Right lobe of liver (tissue), 6 donors: ENCODE results near the gene ZNF579. TPM values are rescaled to one million over a fixed set of nuclear protein-coding genes. Genes with fewer than 3 reads are reported as not detected.

Source experiments
- ATAC-seq, 4 donors: fragments of 200-7000 bp; cut with Tn5 transposase; one replicate each; pipeline ENCODE4 v1.9.1; 2020; ENCODE audit warnings: mild to moderate bottlenecking in 4 of 4, moderate library complexity in 4 of 4
- DNase-seq, 3 donors: peaks; one replicate each; pipeline ENCODE4 v3.0.0-alpha.2; 2020
- H3K27ac ChIP-seq, 3 donors: fragments of 200-600 bp; one replicate each; pipeline ENCODE4 v1.8.0; 2022
- H3K27me3 ChIP-seq, 2 donors: fragments of 200-600 bp; one replicate each; pipeline ENCODE4 v1.8.0; 2022
- H3K36me3 ChIP-seq, 4 donors: fragments of 200-600 bp; sonication (generic) in 1 of 4; one replicate each; pipeline versions ENCODE4 v1.5.1 to v1.8.0; 2017 to 2022; ENCODE audit warnings: control low read depth in 1 of 4
- H3K4me1 ChIP-seq, 4 donors: fragments of 200-600 bp; sonication (generic) in 1 of 4; one replicate each; pipeline versions ENCODE4 v1.5.1 to v1.8.0; 2017 to 2022; ENCODE audit warnings: control low read depth in 1 of 4
- H3K4me3 ChIP-seq, 3 donors: fragments of 200-600 bp; one replicate each; pipeline ENCODE4 v1.8.0; 2022
- H3K9me3 ChIP-seq, 4 donors: fragments of 200-600 bp; sonication (generic) in 1 of 4; one replicate each; pipeline versions ENCODE4 v1.5.1 to v1.8.0; 2017 to 2022; ENCODE audit warnings: control low read depth in 1 of 4
- CTCF ChIP-seq, 4 donors: fragments of 200-600 bp in 3 of 4; fragments of 450-650 bp in 1 of 4; IDR thresholded peaks; one replicate each; pipeline versions ENCODE4 v1.5.1 to v1.8.0; 2016 to 2022; ENCODE audit warnings: antibody characterized with exemption in 4 of 4, mild to moderate bottlenecking in 2 of 4
- POLR2A ChIP-seq: fragments of 450-650 bp; IDR thresholded peaks from one replicate; pipeline ENCODE4 v1.6.1; 2017; ENCODE audit warnings: antibody characterized with exemption, mild to moderate bottlenecking
- WGBS: methylation state at CpG from one replicate; pipeline ENCODE4 v1.1.6; 2018; ENCODE audit warnings: low coverage, low lambda C conversion rate; ENCODE audit not compliant: insufficient coverage; ENCODE audit errors: missing lambda C conversion rate; 5-methylcytosine and 5-hydroxymethylcytosine counted together
- intact Hi-C, 2 donors: fragments of 100-400 bp; cut with DNase I; formaldehyde crosslinking; loops; one replicate each; pipeline versions ENCODE4 v1.11.2 to v1.14.1; 2022
- total RNA-seq, 6 experiments: library from RNA; depleted of rRNA in 2 of 6; stranded (reverse); fragments of >200 nt in 2 of 6; fragmentation: NEBNext Ultra II Directional in 3 of 6; extraction: Animal tissue kit (Norgen Biotek cat#: 25700) in 3 of 6; gene quantifications; one replicate each; pipeline versions ENCODE4 v1.1.0 to v1.2.4, GENCODE V29; 2016 to 2023
- donor health status: DM: no; HTN: yes; CAD: no.
- donor health status: DM: no; HTN: no; CAD: no.
- donor health status: DM: no; HTN: no; CAD: no.
- donor health status: DM: no; HTN: yes; CAD: no.
- donor health status: DM: no; HTN: yes; CAD: no.

ZNF579 gene
- total RNA-seq, 6 experiments from 2014 or later, result 1.9 to 4.6 (median 3.6) TPM

GRCh38 chr19:55609326-55609725, 28.7 kb upstream of the ZNF579 start:
- no peak for TF ChIP-seq CTCF (IDR thresholded peaks at IDR 0.05)
- TF ChIP-seq POLR2A, result no peak
- 33% methylated on average over 2 of the region's 5 CpGs for WGBS

GRCh38 chr19:55606817-55607216, 26.2 kb upstream of the ZNF579 start:
- DNase-seq, result no peak
- H3K27me3 ChIP-seq, result no peaks in the 10 kb centered on the region
- ATAC-seq, result no peak
- intact Hi-C loops, result loop anchor here in 1 of 2 donors (5.0 kb wide), 1 partner anchor 90 kb away; no protein-coding TSS in a partner anchor
- H3K4me1 ChIP-seq, result peaks cover 0 to 13% (median 5%) of the 10 kb centered on the region in 4 donors
- H3K36me3 ChIP-seq, result no peaks in the 10 kb centered on the region
- TF ChIP-seq POLR2A (no peak), CTCF (IDR thresholded peaks at IDR 0.05) (no peak)
- 72% methylated on average over 9 of the region's 9 CpGs for WGBS
- peak overlapping the region in 2 of 3 donors; percentile 50 to 77 for H3K4me3 ChIP-seq
- H3K9me3 ChIP-seq, result no peaks in the 10 kb centered on the region
- H3K27ac ChIP-seq, result no peak overlapping the region

More at GRCh38 chr19:55609326-55609725, 28.7 kb upstream of the ZNF579 start:
- DNase-seq (no peak), ATAC-seq (no peak)
- Histone ChIP-seq H3K36me3 (no peaks in the 10 kb centered on the region), H3K27ac (no peak overlapping the region), H3K4me3 (no peak overlapping the region), H3K27me3 (no peaks in the 10 kb centered on the region), H3K4me1 (peaks cover 0 to 11% (median 5%) of the 10 kb centered on the region in 4 donors), H3K9me3 (no peaks in the 10 kb centered on the region)
- intact Hi-C loops, result loop anchor here in 1 of 2 donors (5.0 kb wide), 1 partner anchor 92 kb away; no protein-coding TSS in a partner anchor

GRCh38 chr19:55606471-55606787, 25.8 kb upstream of the ZNF579 start:
- no peaks in the 10 kb centered on the region for H3K9me3 ChIP-seq
- H3K4me1 ChIP-seq, result peaks cover 0 to 13% (median 5%) of the 10 kb centered on the region in 4 donors
- ATAC-seq (no peak), DNase-seq (no peak)
- H3K27ac ChIP-seq, result peak overlapping the region; percentile 76 to 83 (median 79)
- no peaks in the 10 kb centered on the region for H3K36me3 ChIP-seq
- intact Hi-C loops, result loop anchor here in 1 of 2 donors (5.0 kb wide), 1 partner anchor 89 kb away; no protein-coding TSS in a partner anchor
- no peak for TF ChIP-seq POLR2A
- H3K27me3 ChIP-seq, result no peaks in the 10 kb centered on the region
- peak overlapping the region; percentile 50 to 81 (median 77) for H3K4me3 ChIP-seq
- WGBS, result 15% methylated on average over 11 of the region's 12 CpGs

GRCh38 chr19:55605637-55606470, 25.2 kb upstream of the ZNF579 start, which contains the start of gene ZNF865:
ZNF865 (plus strand) TSS chr19:55605647; CDS start chr19:55613619, 7,972 bp downstream.
- peaks cover 0 to 13% (median 5%) of the 10 kb centered on the region in 4 donors for H3K4me1 ChIP-seq
- intact Hi-C loops, result loop anchor here in 1 of 2 donors (5.0 kb wide), 1 partner anchor 89 kb away; no protein-coding TSS in a partner anchor
- H3K27ac ChIP-seq, result peak within 1 kb of the TSS; percentile 76 to 83 (median 79)
- no peaks in the 10 kb centered on the region for H3K36me3 ChIP-seq
- TF ChIP-seq CTCF (IDR thresholded peaks at IDR 0.05) (peak; percentile 48 to 66 (median 64)), POLR2A (no peak)
- H3K9me3 ChIP-seq, result no peaks in the 10 kb centered on the region
- peak; percentile 47 to 64 (median 57) for ATAC-seq
- under 1% methylated on average over 19 of the region's 44 CpGs for WGBS
- DNase-seq, result peak; percentile 73 to 76 (median 74)
- H3K27me3 ChIP-seq, result no peaks in the 10 kb centered on the region
- peak within 1 kb of the TSS; percentile 50 to 81 (median 77) for H3K4me3 ChIP-seq
